Measurements from ENCODE around the gene SEPHS2. TPM values are rescaled to one million over a fixed set of nuclear protein-coding genes. Genes with fewer than 3 reads are reported as not detected.
"Not testable (repeated sequence)": the region's sequence is repeated elsewhere in the genome, so short reads cannot be mapped to it uniquely, and the experiment has no call there.

The SEPHS2 gene
- total RNA-seq, 2 donors from 2014 or later: 67.0 to 82.1 TPM

- ATAC-seq (replicated peaks in 1 of 2) (no peak), DNase-seq (no peak)
- Mint-ChIP-seq H3K27ac (no peak overlapping the region), H3K36me3 (ENCODE audit: insufficient read depth in 2 of 2) (peaks cover 37 to 65% of the 10 kb centered on the region in 2 donors), H3K4me1 (ENCODE audit: low read depth) (peaks cover 78% of the 10 kb centered on the region), H3K4me3 (peak overlapping the region in 1 of 2 donors; percentile 20), H3K9me3 (no peaks in the 10 kb centered on the region), H3K27me3 (ENCODE audit: low read depth) (no peaks in the 10 kb centered on the region)
Measured at GRCh38 chr16:30478766-30479478, 33.2 kb upstream of the SEPHS2 start.

GRCh38 chr16:30477773-30478172 is 32.1 kb upstream of the SEPHS2 start:
- not testable (repeated sequence) for H3K9me3 Mint-ChIP-seq; DNase-seq; H3K27me3 Mint-ChIP-seq (ENCODE audit: low read depth); ATAC-seq (replicated peaks in 1 of 2)
- H3K36me3 Mint-ChIP-seq (ENCODE audit: insufficient read depth in 2 of 2): peaks cover 34 to 70% of the 10 kb centered on the region in 2 donors
- H3K4me3 Mint-ChIP-seq: peak overlapping the region in 1 of 2 donors; percentile 2
- H3K4me1 Mint-ChIP-seq (ENCODE audit: low read depth): peaks cover 72% of the 10 kb centered on the region
- peak overlapping the region; percentile 49 for H3K27ac Mint-ChIP-seq

- no peaks in the 10 kb centered on the region for H3K9me3 Mint-ChIP-seq
- no peaks in the 10 kb centered on the region for H3K27me3 Mint-ChIP-seq (ENCODE audit: low read depth)
- H3K27ac Mint-ChIP-seq: peak overlapping the region; percentile 49
- H3K4me1 Mint-ChIP-seq (ENCODE audit: low read depth): peaks cover 71% of the 10 kb centered on the region
- peak overlapping the region in 1 of 2 donors; percentile 47 for H3K4me3 Mint-ChIP-seq
- no peak for ATAC-seq (replicated peaks in 1 of 2)
- no peak for DNase-seq
- H3K36me3 Mint-ChIP-seq (ENCODE audit: insufficient read depth in 2 of 2): peaks cover 30 to 66% of the 10 kb centered on the region in 2 donors
Measured at GRCh38 chr16:30476991-30477390, 31.3 kb upstream of the SEPHS2 start.

GRCh38 chr16:30474684-30475083 is 29.0 kb upstream of the SEPHS2 start:
- Mint-ChIP-seq H3K4me1 (ENCODE audit: low read depth) (peaks cover 68% of the 10 kb centered on the region), H3K27ac (peak overlapping the region; percentile 92), H3K27me3 (ENCODE audit: low read depth) (no peaks in the 10 kb centered on the region), H3K36me3 (ENCODE audit: insufficient read depth in 2 of 2) (peaks cover 26 to 52% of the 10 kb centered on the region in 2 donors), H3K4me3 (peak overlapping the region; percentile 93 to 100), H3K9me3 (no peaks in the 10 kb centered on the region)
- ATAC-seq (replicated peaks in 1 of 2): no peak
- DNase-seq: no peak

GRCh38 chr16:30474074-30474452 is 28.4 kb upstream of the SEPHS2 start:
- Mint-ChIP-seq H3K4me1 (ENCODE audit: low read depth) (peaks cover 75% of the 10 kb centered on the region), H3K27ac (peak overlapping the region; percentile 92), H3K4me3 (peak overlapping the region; percentile 93 to 100), H3K9me3 (peaks cover 0 to 2% of the 10 kb centered on the region in 2 donors), H3K36me3 (ENCODE audit: insufficient read depth in 2 of 2) (peaks cover 28 to 52% of the 10 kb centered on the region in 2 donors), H3K27me3 (ENCODE audit: low read depth) (no peaks in the 10 kb centered on the region)
- no peak for ATAC-seq (replicated peaks in 1 of 2)
- DNase-seq: no peak

GRCh38 chr16:30473231-30474073 is 27.8 kb upstream of the SEPHS2 start:
- H3K36me3 Mint-ChIP-seq (ENCODE audit: insufficient read depth in 2 of 2): peaks cover 25 to 48% of the 10 kb centered on the region in 2 donors
- H3K4me3 Mint-ChIP-seq: peak overlapping the region; percentile 93 to 100

GRCh38 chr16:30472328-30472942 is 26.8 kb upstream of the SEPHS2 start, which contains the start of gene ITGAL:
Gene ITGAL, plus strand, starts transcription at chr16:30472742. Its CDS starts 96 bp downstream, at chr16:30472838.
- Mint-ChIP-seq H3K4me1 (ENCODE audit: low read depth) (peaks cover 66% of the 10 kb centered on the region), H3K27me3 (ENCODE audit: low read depth) (no peaks in the 10 kb centered on the region), H3K9me3 (peaks cover 0 to 2% of the 10 kb centered on the region in 2 donors), H3K36me3 (ENCODE audit: insufficient read depth in 2 of 2) (peaks cover 20 to 41% of the 10 kb centered on the region in 2 donors), H3K27ac (peak within 1 kb of the TSS; percentile 97), H3K4me3 (peak within 1 kb of the TSS; percentile 93 to 100)
- DNase-seq (peak; percentile 86 to 89), ATAC-seq (replicated peaks in 1 of 2) (peak; percentile 61 to 64)

More at GRCh38 chr16:30473231-30474073, 27.8 kb upstream of the SEPHS2 start:
- Mint-ChIP-seq H3K4me1 (ENCODE audit: low read depth) (peaks cover 74% of the 10 kb centered on the region), H3K9me3 (peaks cover 0 to 2% of the 10 kb centered on the region in 2 donors), H3K27ac (peak overlapping the region; percentile 97), H3K27me3 (ENCODE audit: low read depth) (no peaks in the 10 kb centered on the region)
- DNase-seq (peak; percentile 80), ATAC-seq (replicated peaks in 1 of 2) (peak; percentile 15 to 40)

GRCh38 chr16:30470632-30470995 is 24.9 kb upstream of the SEPHS2 start:
- Mint-ChIP-seq H3K4me1 (ENCODE audit: low read depth) (peaks cover 63% of the 10 kb centered on the region), H3K4me3 (peak overlapping the region in 1 of 2 donors; percentile 100), H3K9me3 (peaks cover 0 to 2% of the 10 kb centered on the region in 2 donors), H3K36me3 (ENCODE audit: insufficient read depth in 2 of 2) (peaks cover 15 to 30% of the 10 kb centered on the region in 2 donors), H3K27ac (no peak overlapping the region), H3K27me3 (ENCODE audit: low read depth) (no peaks in the 10 kb centered on the region)
- ATAC-seq (replicated peaks in 1 of 2): peak in 1 of 2 donors; percentile 1
- no peak for DNase-seq

- H3K4me1 Mint-ChIP-seq (ENCODE audit: low read depth): peaks cover 63% of the 10 kb centered on the region
- H3K27me3 Mint-ChIP-seq (ENCODE audit: low read depth): no peaks in the 10 kb centered on the region
- H3K27ac Mint-ChIP-seq: peak overlapping the region; percentile 86
- H3K9me3 Mint-ChIP-seq: peaks cover 0 to 2% of the 10 kb centered on the region in 2 donors
- DNase-seq (peak in 1 of 2 donors; percentile 33), ATAC-seq (replicated peaks in 1 of 2) (peak; percentile 51 to 57)
- H3K36me3 Mint-ChIP-seq (ENCODE audit: insufficient read depth in 2 of 2): peaks cover 13 to 26% of the 10 kb centered on the region in 2 donors
- H3K4me3 Mint-ChIP-seq: peak overlapping the region; percentile 60 to 66
Measured at GRCh38 chr16:30470170-30470512, 24.5 kb upstream of the SEPHS2 start.

- ATAC-seq (replicated peaks in 1 of 2) (no peak), DNase-seq (no peak)
- Mint-ChIP-seq H3K4me3 (no peak overlapping the region), H3K9me3 (no peaks in the 10 kb centered on the region), H3K4me1 (ENCODE audit: low read depth) (peaks cover 52% of the 10 kb centered on the region), H3K27me3 (ENCODE audit: low read depth) (no peaks in the 10 kb centered on the region), H3K36me3 (ENCODE audit: insufficient read depth in 2 of 2) (peaks cover 0 to 4% of the 10 kb centered on the region in 2 donors), H3K27ac (no peak overlapping the region)
Measured at GRCh38 chr16:30464078-30464477, 18.4 kb upstream of the SEPHS2 start.

- not testable (repeated sequence) for H3K36me3 Mint-ChIP-seq (ENCODE audit: insufficient read depth in 2 of 2); H3K27ac Mint-ChIP-seq; H3K27me3 Mint-ChIP-seq (ENCODE audit: low read depth); DNase-seq; ATAC-seq (replicated peaks in 1 of 2); H3K4me3 Mint-ChIP-seq; H3K9me3 Mint-ChIP-seq
- H3K4me1 Mint-ChIP-seq (ENCODE audit: low read depth): peaks cover 67% of the 10 kb centered on the region
Measured at GRCh38 chr16:30461426-30461825, 15.8 kb upstream of the SEPHS2 start.

GRCh38 chr16:30459456-30459855 is 13.8 kb upstream of the SEPHS2 start:
- Mint-ChIP-seq H3K9me3 (no peaks in the 10 kb centered on the region), H3K4me1 (ENCODE audit: low read depth) (peaks cover 65% of the 10 kb centered on the region), H3K27ac (peak overlapping the region; percentile 93), H3K27me3 (ENCODE audit: low read depth) (no peaks in the 10 kb centered on the region), H3K4me3 (peak overlapping the region; percentile 73 to 82), H3K36me3 (ENCODE audit: insufficient read depth in 2 of 2) (peaks cover 0 to 2% of the 10 kb centered on the region in 2 donors)
- ATAC-seq (replicated peaks in 1 of 2) (no peak), DNase-seq (no peak)

All from activated T-cell treated with anti-CD3 and anti-CD28 coated beads, Interleukin-2, amount 50 U/mL, for 72 hours (primary cell).